IMR-90 (cell line): ENCODE data around the gene SLAMF7. TPM values are rescaled to one million over a fixed set of nuclear protein-coding genes. Genes with fewer than 3 reads are reported as not detected.

Experiments
- ATAC-seq: fragments of 200-7000 bp; cut with Tn5 transposase; 2 replicates; pipeline ENCODE4 v1.9.1; 2020; ENCODE audit warnings: low read depth, mild to moderate bottlenecking, moderate library complexity
- BruUV-seq: library from RNA; stranded (reverse); fragments of 400-500 nt; replicated peaks from 2 replicates; lab custom pipeline; 2021; lab: Mats Ljungman, UMichigan
- CTCF ChIA-PET: fragments of 300-600 bp; formaldehyde crosslinking; extraction: SDS; loops from one replicate; lab custom pipeline; 2021; ENCODE audit warnings: antibody characterized with exemption; lab: Yijun Ruan, JAX
- POLR2A ChIA-PET: fragments of 300-600 bp; sonication (Branson Sonifier 250); formaldehyde crosslinking; loops from one replicate; lab custom pipeline; 2022; ENCODE audit warnings: antibody characterized with exemption; ENCODE audit not compliant: unreplicated experiment; lab: Charles Lee
- DNase-seq: peaks from one replicate; pipeline ENCODE4 v3.0.0; 2013
- H2AFZ ChIP-seq: replicated peaks from 2 replicates; pipeline ENCODE3; 2013; ENCODE audit warnings: low read length, mild to moderate bottlenecking; ENCODE audit not compliant: poor library complexity
- H2AK5ac ChIP-seq: 2 replicates; pipeline ENCODE4 v1.6.1; 2013; ENCODE audit warnings: low read depth, low read length, inconsistent platforms
- H2AK9ac ChIP-seq: replicated peaks from 2 replicates; pipeline ENCODE3; 2013; ENCODE audit warnings: mild to moderate bottlenecking, low read depth, low read length, moderate library complexity; ENCODE audit not compliant: poor library complexity
- H2BK120ac ChIP-seq: 2 replicates; pipeline ENCODE4 v1.6.1; 2013; ENCODE audit warnings: low read depth, low read length, inconsistent platforms
- H2BK15ac ChIP-seq: 3 replicates; pipeline ENCODE4 v1.6.1; 2013; ENCODE audit warnings: low read depth, low read length, inconsistent platforms
- H2BK20ac ChIP-seq: 2 replicates; pipeline ENCODE4 v1.6.1; 2013; ENCODE audit warnings: low read depth, mild to moderate bottlenecking, inconsistent platforms, low read length, moderate library complexity
- H2BK5ac ChIP-seq: 2 replicates; pipeline ENCODE4 v1.6.1; 2013; ENCODE audit warnings: mild to moderate bottlenecking, low read depth, low read length, inconsistent platforms; ENCODE audit not compliant: poor library complexity, severe bottlenecking
- H3K14ac ChIP-seq: replicated peaks from 2 replicates; pipeline ENCODE4 v1.6.1; 2013; ENCODE audit warnings: low read depth, low read length, inconsistent platforms
- H3K18ac ChIP-seq: 2 replicates; pipeline ENCODE4 v1.6.1; 2013; ENCODE audit warnings: low read depth, low read length, control low read depth
- H3K23ac ChIP-seq: 2 replicates; pipeline ENCODE4 v1.6.1; 2013; ENCODE audit warnings: low read depth, low read length, inconsistent platforms
- H3K27ac ChIP-seq: 2 replicates; pipeline ENCODE4 v1.5.1; 2013; ENCODE audit warnings: mild to moderate bottlenecking, control low read depth, low read length; ENCODE audit not compliant: insufficient read depth
- H3K27me3 ChIP-seq: 2 replicates; pipeline ENCODE4 v1.6.1; 2013; ENCODE audit warnings: low read length; ENCODE audit not compliant: control insufficient read depth, insufficient read depth
- H3K36me3 ChIP-seq: 2 replicates; pipeline ENCODE4 v1.6.1; 2013; ENCODE audit warnings: low read length, mixed read lengths; ENCODE audit not compliant: control insufficient read depth, insufficient read depth
- H3K4ac ChIP-seq: 2 replicates; pipeline ENCODE4 v1.6.1; 2013; ENCODE audit warnings: low read depth, low read length, inconsistent platforms
- H3K4me1 ChIP-seq: 2 replicates; pipeline ENCODE4 v1.6.1; 2013; ENCODE audit warnings: low read length, mixed read lengths; ENCODE audit not compliant: control insufficient read depth, insufficient read depth
- H3K4me2 ChIP-seq: 2 replicates; pipeline ENCODE4 v1.6.1; 2013; ENCODE audit warnings: low read depth, mild to moderate bottlenecking, control low read depth, low read length, moderate library complexity
- H3K4me3 ChIP-seq: 2 replicates; pipeline ENCODE4 v1.5.1; 2013; ENCODE audit warnings: low read depth, mild to moderate bottlenecking, control low read depth, low read length, moderate library complexity; ENCODE audit not compliant: insufficient read depth
- H3K56ac ChIP-seq: 2 replicates; pipeline ENCODE4 v1.6.1; 2013; ENCODE audit warnings: low read length, inconsistent platforms; ENCODE audit not compliant: insufficient read depth; ENCODE audit errors: extremely low read depth
- H3K79me1 ChIP-seq, 2 experiments: 2 replicates each; pipeline ENCODE4 v1.6.1; 2013; ENCODE audit warnings: low read length in 2 of 2, inconsistent platforms in 1 of 2, low read depth in 1 of 2
- H3K9ac ChIP-seq: 2 replicates; pipeline ENCODE4 v1.6.1; 2013; ENCODE audit warnings: low read depth, low read length, control low read depth
- H3K9me1 ChIP-seq: 2 replicates; pipeline ENCODE4 v1.6.1; 2013; ENCODE audit warnings: low read length, inconsistent platforms; ENCODE audit not compliant: insufficient read depth
- H3K9me3 ChIP-seq: 2 replicates; pipeline ENCODE4 v1.6.1; 2013; ENCODE audit warnings: low read length; ENCODE audit not compliant: control insufficient read depth, insufficient read depth
- H4K20me1 ChIP-seq: 2 replicates; pipeline ENCODE4 v1.6.1; 2013; ENCODE audit warnings: low read length, inconsistent platforms; ENCODE audit not compliant: insufficient read depth
- H4K5ac ChIP-seq: 2 replicates; pipeline ENCODE4 v1.6.1; 2013; ENCODE audit warnings: mild to moderate bottlenecking, low read depth, low read length, control low read depth
- H4K8ac ChIP-seq, 2 experiments: 2 replicates each; pipeline ENCODE4 v1.6.1; 2013; ENCODE audit warnings: low read depth in 2 of 2, low read length in 2 of 2, control low read depth in 1 of 2, inconsistent platforms in 1 of 2
- H4K91ac ChIP-seq: 2 replicates; pipeline ENCODE4 v1.6.1; 2013; ENCODE audit warnings: low read depth, low read length, inconsistent platforms; ENCODE audit not compliant: insufficient read depth
- BHLHE40 ChIP-seq: fragments of 150-350 bp; IDR thresholded peaks from 2 replicates; pipeline ENCODE4 v1.6.1; 2016; ENCODE audit warnings: mild to moderate bottlenecking, low read depth, low read length
- CEBPB ChIP-seq: IDR thresholded peaks from 2 replicates; pipeline ENCODE4 v1.6.1; 2012; ENCODE audit warnings: low read depth, low read length, improper control_type of control experiment
- CHD1 ChIP-seq: IDR thresholded peaks from 2 replicates; pipeline ENCODE4 v1.6.1; 2012; ENCODE audit warnings: low read depth, low read length, improper control_type of control experiment
- MAFK ChIP-seq: IDR thresholded peaks from 2 replicates; pipeline ENCODE4 v1.6.1; 2012; ENCODE audit warnings: low read depth, low read length, improper control_type of control experiment
- MAZ ChIP-seq: IDR thresholded peaks from 2 replicates; pipeline ENCODE4 v1.6.1; 2012; ENCODE audit warnings: low read depth, mild to moderate bottlenecking, low read length, improper control_type of control experiment, moderate library complexity, borderline replicate concordance
- NFE2L2 ChIP-seq: fragments of 150-350 bp; IDR thresholded peaks from 2 replicates; pipeline ENCODE4 v1.6.1; 2016; ENCODE audit warnings: low read depth, mild to moderate bottlenecking, low read length
- RAD21 ChIP-seq: IDR thresholded peaks from 2 replicates; pipeline ENCODE4 v1.6.1; 2012; ENCODE audit warnings: low read length, improper control_type of control experiment
- RCOR1 ChIP-seq: IDR thresholded peaks from 2 replicates; pipeline ENCODE4 v1.6.1; 2012; ENCODE audit warnings: mild to moderate bottlenecking, low read length, improper control_type of control experiment; ENCODE audit not compliant: insufficient replicate concordance
- RFX5 ChIP-seq: IDR thresholded peaks from 2 replicates; pipeline ENCODE4 v1.8.0; 2012; ENCODE audit warnings: low read depth, mild to moderate bottlenecking, low read length, moderate library complexity
- SMC3 ChIP-seq: fragments of 150-350 bp; IDR thresholded peaks from 2 replicates; pipeline ENCODE4 v1.6.1; 2016; ENCODE audit warnings: low read depth, mild to moderate bottlenecking, antibody characterized with exemption, low read length, moderate library complexity
- WGBS, 2 experiments: methylation state at CpG; one replicate each; pipeline versions ENCODE4 v1.1.5 to v1.1.7; 2013; ENCODE audit warnings: missing lambda C conversion rate in 2 of 2; ENCODE audit not compliant: insufficient read length in 1 of 2; ENCODE audit errors: extremely low coverage in 2 of 2; 5-methylcytosine and 5-hydroxymethylcytosine counted together
- dilution Hi-C: fragments of 300-500 bp; cut with HindIII; formaldehyde crosslinking; loops from one replicate; pipeline ENCODE4 v1.14.3; 2018; ENCODE audit warnings: low sequenced_read_pairs; ENCODE audit not compliant: unreplicated experiment
- in situ Hi-C: fragments of 300-500 bp; cut with MboI; formaldehyde crosslinking; loops from 3 replicates; pipeline ENCODE4 v1.14.3; 2019; ENCODE audit warnings: low sequenced_read_pairs, inconsistent platforms, mixed read lengths
- intact Hi-C: fragments of 100-400 bp; cut with micrococcal nuclease; formaldehyde crosslinking; loops from 2 replicates; pipeline ENCODE4 v1.10.0; 2022
- polyA plus RNA-seq, 3 experiments: library from polyadenylated mRNA; depleted of rRNA; stranded (reverse); fragments of >200 nt; gene quantifications; 2 replicates each; pipeline ENCODE4 v1.2.3, GENCODE V29; 2012; ENCODE audit warnings: low replicate concordance in 1 of 3
- total RNA-seq: library from RNA; depleted of rRNA; stranded (reverse); fragments of >200 nt; gene quantifications from 2 replicates; pipeline ENCODE4 v1.2.3, GENCODE V29; 2012

The SLAMF7 gene
- total and polyA plus RNA-seq, 2 of the 4 experiments (the other 2 are of a cell fraction), result not detected

DNA sequence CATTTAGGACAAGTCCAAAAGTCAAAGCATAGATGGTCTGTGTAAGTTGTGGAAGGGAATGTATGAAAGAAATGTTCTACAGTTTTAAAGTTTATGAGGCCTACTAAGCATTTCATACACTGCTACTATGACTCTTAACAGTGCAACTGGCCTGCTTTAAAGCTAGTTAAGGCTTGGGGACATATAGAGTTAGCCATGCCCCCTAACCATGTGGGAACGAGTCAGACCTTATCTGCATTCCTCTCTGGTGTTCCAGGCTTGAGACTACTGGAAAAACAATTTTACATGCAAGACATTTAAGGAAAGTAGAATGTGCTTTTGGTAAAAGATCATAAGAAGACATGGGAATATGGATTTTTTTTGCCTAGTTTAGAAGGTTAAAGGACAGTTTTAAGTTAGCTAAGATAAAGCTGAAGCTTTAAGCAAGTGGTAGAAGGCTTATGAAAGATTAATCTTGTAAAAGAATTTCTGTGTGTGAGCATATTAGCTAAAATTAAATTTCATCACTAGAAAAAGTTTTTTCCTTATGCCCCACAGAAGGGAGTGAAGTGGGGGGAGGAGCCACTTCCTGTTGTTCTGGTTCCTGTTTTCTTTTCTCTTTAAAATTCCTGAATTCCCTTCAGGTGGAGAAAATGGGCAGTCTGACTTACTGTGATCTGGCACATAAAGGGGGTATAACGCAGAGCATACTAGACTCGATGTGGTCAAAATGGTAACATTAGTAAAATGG is 18.5 kb upstream of the SLAMF7 start:
- Histone ChIP-seq H3K9me3 (no peaks in the 10 kb centered on the region), H3K27ac (no peak overlapping the region), H3K4me1 (no peaks in the 10 kb centered on the region), H4K8ac (no peak overlapping the region), H3K79me1 (no peaks in the 10 kb centered on the region), H2AK9ac (no peak overlapping the region), H3K14ac (no peak overlapping the region), H2BK5ac (no peak overlapping the region), H3K23ac (no peak overlapping the region), H3K9me1 (no peaks in the 10 kb centered on the region), H3K36me3 (no peaks in the 10 kb centered on the region), H4K91ac (no peak overlapping the region), H2AFZ (no peak overlapping the region), H4K20me1 (no peaks in the 10 kb centered on the region), H3K4me2 (no peak overlapping the region), H3K4me3 (no peak overlapping the region), H3K9ac (no peak overlapping the region), H3K56ac (no peak overlapping the region), H2BK120ac (no peak overlapping the region), H3K4ac (no peak overlapping the region), H3K18ac (no peak overlapping the region), H4K5ac (no peak overlapping the region), H3K27me3 (no peaks in the 10 kb centered on the region), H2BK20ac (no peak overlapping the region), H2BK15ac (no peak overlapping the region), H2AK5ac (no peak overlapping the region)
- ATAC-seq (no peak), DNase-seq (no peak)
- POLR2A ChIA-PET, result no interaction called here
- intact Hi-C loops (no loop called here), dilution Hi-C loops (no loop called here), in situ Hi-C loops (no loop called here)
- TF ChIP-seq MAZ (no peak), CEBPB (no peak), RFX5 (no peak), MAFK (no peak), RAD21 (no peak), RCOR1 (no peak), CHD1 (no peak), BHLHE40 (no peak), SMC3 (no peak), NFE2L2 (no peak)
- CTCF ChIA-PET, result no interaction called here
- BruUV-seq, result no TSS peak
- WGBS, 2 experiments, result no CpG with 5 or more reads among the region's 3 CpGs
